HG02759 (cell line): ENCODE measurements around the gene SPRR2F.
"Not testable (repeated sequence)": the region's sequence is repeated elsewhere in the genome, so short reads cannot be mapped to it uniquely, and the experiment has no call there.

Experiments used
- ATAC-seq: cut with Tn5 transposase; IDR thresholded peaks from one replicate; pipeline ENCODE4 v1.9.1; 2021; ENCODE audit warnings: mild to moderate bottlenecking, moderate library complexity; ENCODE audit not compliant: unreplicated experiment

SPRR2F gene, protein sequence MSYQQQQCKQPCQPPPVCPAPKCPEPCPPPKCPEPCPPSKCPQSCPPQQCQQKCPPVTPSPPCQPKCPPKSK

GRCh38 chr1:153113416-153113815, at the start of gene SPRR2F:
SPRR2F (minus strand) TSS chr1:153113516; CDS start chr1:153112733, 783 bp downstream.
- ATAC-seq = no peak

- no peak for ATAC-seq
These were observed 42.2 kb upstream of the SPRR2F start for GRCh38 chr1:153155541-153155940.

- ATAC-seq = no peak
These were observed 39.2 kb upstream of the SPRR2F start for GRCh38 chr1:153152481-153152880.

GRCh38 chr1:153150846-153151245, 37.5 kb upstream of the SPRR2F start, which contains the start of gene SPRR2G:
SPRR2G (minus strand) TSS chr1:153150890; CDS start chr1:153150110, 780 bp downstream.
- no peak for ATAC-seq

- no peak for ATAC-seq
These were observed 28.1 kb upstream of the SPRR2F start for GRCh38 chr1:153141377-153141776.

DNA sequence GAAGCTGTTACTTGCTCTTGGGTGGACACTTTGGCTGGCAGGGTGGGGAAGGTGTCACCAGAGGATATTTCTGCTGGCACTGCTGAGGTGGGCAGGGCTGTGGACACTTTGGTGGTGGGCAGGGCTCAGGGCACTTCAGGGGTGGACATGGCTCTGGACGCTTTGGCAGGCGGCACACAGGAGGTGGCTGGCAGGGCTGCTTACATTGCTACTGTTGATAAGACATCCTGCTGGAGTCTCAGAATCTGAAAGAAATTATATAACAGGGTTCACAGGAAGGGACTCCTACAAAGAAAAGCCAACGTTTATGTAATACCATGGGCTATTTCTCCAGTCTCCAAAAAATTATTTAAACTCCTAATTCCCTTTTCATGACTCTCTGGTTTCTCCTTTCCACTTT, 27.2 kb upstream of the SPRR2F start:
- no peak for ATAC-seq

GRCh38 chr1:153133743-153134142, 20.4 kb upstream of the SPRR2F start:
- ATAC-seq = no peak

- no peak for ATAC-seq
These were observed 20.0 kb upstream of the SPRR2F start for GRCh38 chr1:153133267-153133666.

DNA sequence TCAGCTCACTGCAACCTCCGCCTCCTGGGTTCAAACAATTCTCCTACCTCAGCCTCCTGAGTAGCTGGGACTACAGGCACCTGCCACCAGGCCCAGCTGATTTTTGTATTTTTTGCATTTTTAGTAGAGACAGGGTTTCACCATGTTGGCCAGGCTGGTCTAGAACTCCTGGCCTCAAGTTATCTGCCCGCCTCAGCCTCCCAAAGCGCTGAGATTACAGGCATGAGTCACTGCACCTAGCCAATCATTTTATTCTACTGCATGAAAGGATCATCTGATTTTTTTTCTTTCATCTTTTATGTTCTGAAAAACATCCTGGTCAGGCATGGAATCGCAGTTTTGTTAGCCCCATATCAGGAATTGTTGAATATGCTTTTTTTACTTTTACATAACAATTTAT, 15.4 kb upstream of the SPRR2F start:
- ATAC-seq = not testable (repeated sequence)

- ATAC-seq = no peak
These were observed 14.0 kb upstream of the SPRR2F start for GRCh38 chr1:153127296-153127695.

DNA sequence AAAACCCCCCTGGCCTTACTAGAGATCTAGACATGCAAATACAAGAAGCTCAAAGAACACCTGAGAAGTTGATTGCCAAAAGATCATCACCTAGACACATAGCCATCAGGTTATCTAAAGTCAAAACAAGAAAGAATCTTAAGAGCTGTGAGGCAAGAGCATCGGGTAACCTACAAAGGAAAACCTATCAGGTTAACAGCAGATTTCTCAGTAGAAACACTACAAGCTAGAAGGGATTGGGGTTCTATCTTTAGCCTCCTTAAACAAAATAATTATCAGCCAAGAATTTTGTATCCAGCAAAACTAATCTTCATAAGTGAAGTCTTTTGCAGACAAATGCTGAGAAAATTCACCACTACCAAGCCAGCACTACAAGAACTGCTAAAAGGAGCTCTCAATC, 12.2 kb upstream of the SPRR2F start:
- ATAC-seq = no peak

GRCh38 chr1:153123793-153124192, 10.5 kb upstream of the SPRR2F start:
- not testable (repeated sequence) for ATAC-seq

DNA sequence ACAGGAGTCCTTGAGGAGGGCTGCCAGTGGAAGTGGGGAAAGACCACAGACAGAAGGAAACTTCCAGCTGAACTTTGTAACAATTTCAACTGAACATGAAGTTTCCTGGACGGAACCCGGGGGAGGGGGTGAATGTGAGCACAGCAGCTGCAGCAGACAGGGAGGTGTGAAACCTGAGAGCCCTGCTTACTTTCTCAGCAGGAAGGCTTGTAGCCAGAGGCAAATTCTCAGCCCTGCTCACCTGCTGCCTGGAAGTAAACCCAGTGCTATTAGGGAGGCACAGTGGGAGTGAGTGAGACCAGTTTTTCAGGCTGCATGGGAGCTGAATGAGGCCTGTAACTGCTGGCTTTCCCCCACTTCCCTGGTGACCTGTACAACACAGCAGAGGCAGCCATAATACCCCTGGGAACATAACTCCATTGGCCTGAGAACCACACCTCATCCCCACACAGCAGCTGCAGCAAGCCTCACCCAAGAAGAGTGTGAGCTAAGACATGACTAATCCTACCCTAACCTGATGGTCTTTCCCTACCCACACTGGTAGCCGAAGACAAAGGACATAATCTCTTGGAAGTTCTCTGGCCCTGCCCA, 9.6 kb upstream of the SPRR2F start:
- ATAC-seq = no peak

DNA sequence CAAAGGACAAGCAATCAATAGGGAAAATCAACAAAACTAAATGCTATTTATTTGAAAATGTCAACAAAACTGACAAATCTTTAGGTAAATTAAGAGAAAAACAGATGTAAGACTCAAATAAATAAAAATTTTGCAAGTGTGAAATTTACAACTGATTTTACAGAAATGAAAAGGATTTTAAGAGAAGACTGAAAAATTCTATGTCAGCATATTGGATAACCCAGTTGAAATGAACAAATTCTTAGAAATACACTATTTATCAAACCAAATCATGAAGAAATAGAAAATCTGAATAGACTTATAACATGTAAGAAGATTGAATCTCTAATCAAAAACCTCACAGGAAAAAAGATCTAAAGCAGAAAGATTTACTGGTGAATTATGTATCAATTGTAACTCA, 7.6 kb upstream of the SPRR2F start:
- ATAC-seq = no peak

- no peak for ATAC-seq
These were observed 6.2 kb upstream of the SPRR2F start for GRCh38 chr1:153119491-153119971.

- ATAC-seq = not testable (repeated sequence)
These were observed 1.9 kb upstream of the SPRR2F start for GRCh38 chr1:153115264-153115663.

DNA sequence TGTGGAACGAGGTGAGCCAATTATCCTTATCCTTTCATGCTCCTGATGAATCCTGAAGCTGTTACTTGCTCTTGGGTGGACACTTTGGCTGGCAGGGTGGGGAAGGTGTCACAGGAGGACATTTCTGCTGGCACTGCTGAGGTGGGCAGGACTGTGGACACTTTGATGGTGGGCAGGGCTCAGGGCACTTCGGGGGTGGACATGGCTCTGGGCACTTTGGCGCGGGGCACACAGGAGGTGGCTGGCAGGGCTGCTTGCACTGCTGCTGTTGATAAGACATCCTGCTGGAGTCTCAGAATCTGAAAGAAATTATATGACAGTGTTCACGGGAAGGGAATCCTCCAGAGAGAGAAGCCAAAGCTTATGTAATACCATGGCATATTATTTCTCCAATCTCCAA, 862 bp downstream of the SPRR2F start:
- not testable (repeated sequence) for ATAC-seq

- no peak for ATAC-seq
These were observed 13.1 kb downstream of the SPRR2F start for GRCh38 chr1:153100245-153100644.

- no peak for ATAC-seq
These were observed 13.8 kb downstream of the SPRR2F start for GRCh38 chr1:153099461-153100045.

DNA sequence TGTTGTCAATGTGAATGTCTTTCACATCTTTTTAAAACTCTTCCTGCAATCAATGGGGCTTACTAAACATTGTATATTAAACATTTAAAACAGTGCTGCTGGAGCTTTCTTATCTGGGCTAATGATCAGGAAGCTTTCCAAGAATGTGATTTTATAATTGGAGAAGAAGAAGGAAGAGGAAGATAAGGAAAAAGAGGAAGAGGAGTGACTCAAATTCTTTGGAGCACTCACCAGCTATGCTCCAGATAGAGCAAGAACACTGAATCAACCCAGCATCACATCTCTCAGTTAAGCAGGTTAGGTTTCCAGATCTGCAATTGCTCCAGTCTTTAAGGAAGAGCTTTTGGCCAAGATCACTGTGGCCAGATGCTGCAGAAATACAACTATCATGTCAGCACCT, 17.6 kb downstream of the SPRR2F start:
- no peak for ATAC-seq

DNA sequence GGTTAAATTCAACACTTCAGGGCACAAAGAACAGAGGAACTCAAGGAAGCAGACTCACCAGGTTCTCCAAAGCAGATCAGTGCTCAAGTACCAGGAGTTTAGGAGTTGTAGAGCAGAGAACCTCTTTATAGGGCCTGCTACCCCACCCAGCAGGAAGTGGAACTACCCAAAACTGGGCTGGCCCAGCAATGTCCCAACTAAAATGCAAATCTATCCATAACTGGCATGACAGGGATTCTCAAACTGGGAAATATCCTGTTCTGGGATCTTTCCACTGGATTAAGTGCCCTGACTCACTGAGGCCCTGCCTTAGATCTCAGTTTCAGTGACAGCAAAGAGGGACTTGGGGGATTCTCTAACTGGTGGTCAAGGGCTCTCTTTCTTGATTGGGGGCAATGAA, 18.9 kb downstream of the SPRR2F start, which contains the start of gene SPRR2E:
Gene SPRR2E, minus strand, starts transcription at position 101 of the 400 bp plus-strand sequence. CDS start 775 bp downstream, outside the sequence.
- ATAC-seq = no peak

DNA sequence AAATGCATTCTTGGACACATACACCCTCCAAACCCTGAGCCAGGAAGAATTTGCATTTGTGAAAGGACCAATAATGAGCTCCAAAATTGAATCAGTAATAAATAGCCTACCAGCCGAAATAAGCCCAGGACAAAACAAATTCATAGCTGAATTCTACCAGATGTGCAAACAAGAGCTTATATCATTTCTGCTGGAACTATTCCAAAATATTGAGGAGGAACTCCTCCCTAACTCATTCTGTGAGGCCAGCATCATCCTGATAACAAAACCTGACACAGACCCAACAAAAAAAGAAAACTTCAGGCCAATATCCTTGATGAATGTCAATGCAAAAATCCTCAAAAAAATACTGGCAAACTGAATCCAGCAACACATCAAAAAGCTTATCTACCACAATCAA, 25.7 kb downstream of the SPRR2F start:
- no peak for ATAC-seq
